Panc1 (cell line): ENCODE data around the gene IL22RA1. TPM values are rescaled to one million over a fixed set of nuclear protein-coding genes. Genes with fewer than 3 reads are reported as not detected.

Experiments
- ATAC-seq: fragments of 200-7000 bp; cut with Tn5 transposase; 2 replicates; pipeline ENCODE4 v1.9.1; 2020; ENCODE audit warnings: mild to moderate bottlenecking, moderate library complexity
- BruUV-seq: library from RNA; stranded (reverse); fragments of 400-500 nt; replicated peaks from 2 replicates; lab custom pipeline; 2021; lab: Mats Ljungman, UMichigan
- CTCF ChIA-PET: fragments of 300-600 bp; sonication (Branson Sonifier 250); formaldehyde crosslinking; loops from one replicate; lab custom pipeline; 2022; ENCODE audit warnings: antibody characterized with exemption; lab: Charles Lee
- POLR2A ChIA-PET: fragments of 300-600 bp; sonication (Branson Sonifier 250); formaldehyde crosslinking; loops from one replicate; lab custom pipeline; 2022; ENCODE audit warnings: antibody characterized with exemption; lab: Charles Lee
- DNase-seq: peaks from one replicate; pipeline ENCODE4 v3.0.0-alpha.2; 2010; ENCODE audit warnings: low read depth, low spot score
- H3K27ac ChIP-seq: 2 replicates; pipeline ENCODE4 v1.5.1; 2011; ENCODE audit warnings: mild to moderate bottlenecking, low read length, inconsistent platforms
- H3K27me3 ChIP-seq: fragments of 200-500 bp; sonication (Bioruptor generic); 2 replicates; pipeline ENCODE4 v1.6.0; 2014; ENCODE audit warnings: low read length, inconsistent platforms; ENCODE audit not compliant: control insufficient read depth, insufficient read depth
- H3K36me3 ChIP-seq: fragments of 200-500 bp; sonication (Bioruptor generic); 2 replicates; pipeline ENCODE4 v1.5.1; 2014; ENCODE audit warnings: inconsistent platforms, mild to moderate bottlenecking, low read length, moderate library complexity; ENCODE audit not compliant: control insufficient read depth, insufficient read depth
- H3K4me1 ChIP-seq: 2 replicates; pipeline ENCODE4 v1.5.1; 2011; ENCODE audit warnings: inconsistent platforms, mild to moderate bottlenecking, low read length, moderate library complexity; ENCODE audit not compliant: control insufficient read depth, insufficient read depth
- H3K4me3 ChIP-seq, 2 experiments: 2 replicates each; pipeline ENCODE4 v1.5.1; 2011 to 2012; ENCODE audit warnings: low read depth in 2 of 2, low read length in 2 of 2, mild to moderate bottlenecking in 2 of 2, inconsistent platforms in 1 of 2, moderate library complexity in 1 of 2
- H3K9me3 ChIP-seq: fragments of 200-500 bp; sonication (Bioruptor generic); 2 replicates; pipeline ENCODE4 v1.5.1; 2014; ENCODE audit warnings: low read depth, mild to moderate bottlenecking, inconsistent platforms, low read length, moderate library complexity; ENCODE audit not compliant: control insufficient read depth, insufficient read depth
- POLR2AphosphoS5 ChIP-seq: IDR thresholded peaks from 2 replicates; pipeline ENCODE4 v1.6.1; 2012; ENCODE audit warnings: mild to moderate bottlenecking, low read depth, low read length, moderate library complexity
- REST ChIP-seq, 2 experiments: IDR thresholded peaks; 2 replicates each; pipeline ENCODE4 v1.6.1; 2011 to 2012; ENCODE audit warnings: low read depth in 2 of 2, control low read depth in 1 of 2, low read length in 1 of 2, mild to moderate bottlenecking in 1 of 2, moderate library complexity in 1 of 2; ENCODE audit not compliant: insufficient read depth in 1 of 2
- SIN3A ChIP-seq: IDR thresholded peaks from 2 replicates; pipeline ENCODE4 v1.6.1; 2012; ENCODE audit warnings: low read depth, mild to moderate bottlenecking, low read length, moderate library complexity, borderline replicate concordance; ENCODE audit not compliant: insufficient read depth
- TCF7L2 ChIP-seq: IDR thresholded peaks from 2 replicates; pipeline ENCODE4 v1.6.1; 2011; ENCODE audit warnings: mild to moderate bottlenecking, low read depth, low read length, inconsistent platforms
- in situ Hi-C: cut with HindIII; loops from 2 replicates; pipeline ENCODE4 v1.10.0; 2016; ENCODE audit warnings: low sequenced_read_pairs, low pct_unique_long_range_greater_than_20kb
- intact Hi-C: fragments of 100-400 bp; cut with micrococcal nuclease; formaldehyde crosslinking; loops from one replicate; pipeline ENCODE4 v1.10.0; 2022; ENCODE audit not compliant: unreplicated experiment
- total RNA-seq: library from RNA; stranded (reverse); gene quantifications from one replicate; pipeline ENCODE4 v1.2.1, GENCODE V29; 2021; ENCODE audit not compliant: unreplicated experiment
- TF ChIP-seq, protein P1 (sequence below): fragments of 450-650 bp; IDR thresholded peaks from 2 replicates; pipeline ENCODE4 v1.5.1; 2017; ENCODE audit warnings: mild to moderate bottlenecking

Gene IL22RA1
- total RNA-seq, 1 experiment from 2014 or later: 1.1 TPM

GRCh38 chr1:24123611-24124010, 19.3 kb downstream of the IL22RA1 start:
- ChIA-PET CTCF (no interaction called here), POLR2A (no interaction called here)
- no peak overlapping the region for H3K4me3 ChIP-seq
- no peaks in the 10 kb centered on the region for H3K36me3 ChIP-seq
- H3K27me3 ChIP-seq: no peaks in the 10 kb centered on the region
- no peak for DNase-seq
- no peak for ATAC-seq
- intact Hi-C loops: no loop called here
- H3K27ac ChIP-seq: no peak overlapping the region
- no peaks in the 10 kb centered on the region for H3K9me3 ChIP-seq
- in situ Hi-C loops: no loop called here
- no peaks in the 10 kb centered on the region; the same call in 1 of the 2 replicates for H3K4me1 ChIP-seq
- no TSS peak for BruUV-seq
- TF ChIP-seq TCF7L2: no peak
- TF ChIP-seq, protein P1, sequence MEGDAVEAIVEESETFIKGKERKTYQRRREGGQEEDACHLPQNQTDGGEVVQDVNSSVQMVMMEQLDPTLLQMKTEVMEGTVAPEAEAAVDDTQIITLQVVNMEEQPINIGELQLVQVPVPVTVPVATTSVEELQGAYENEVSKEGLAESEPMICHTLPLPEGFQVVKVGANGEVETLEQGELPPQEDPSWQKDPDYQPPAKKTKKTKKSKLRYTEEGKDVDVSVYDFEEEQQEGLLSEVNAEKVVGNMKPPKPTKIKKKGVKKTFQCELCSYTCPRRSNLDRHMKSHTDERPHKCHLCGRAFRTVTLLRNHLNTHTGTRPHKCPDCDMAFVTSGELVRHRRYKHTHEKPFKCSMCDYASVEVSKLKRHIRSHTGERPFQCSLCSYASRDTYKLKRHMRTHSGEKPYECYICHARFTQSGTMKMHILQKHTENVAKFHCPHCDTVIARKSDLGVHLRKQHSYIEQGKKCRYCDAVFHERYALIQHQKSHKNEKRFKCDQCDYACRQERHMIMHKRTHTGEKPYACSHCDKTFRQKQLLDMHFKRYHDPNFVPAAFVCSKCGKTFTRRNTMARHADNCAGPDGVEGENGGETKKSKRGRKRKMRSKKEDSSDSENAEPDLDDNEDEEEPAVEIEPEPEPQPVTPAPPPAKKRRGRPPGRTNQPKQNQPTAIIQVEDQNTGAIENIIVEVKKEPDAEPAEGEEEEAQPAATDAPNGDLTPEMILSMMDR: no peak
- TF ChIP-seq POLR2AphosphoS5: no peak
- no peak for TF ChIP-seq REST (IDR thresholded peaks at IDR 0.05; ENCODE audit: insufficient read depth in 1 of 2, low read depth in 2 of 2, low read length in 1 of 2)
- no peak for TF ChIP-seq SIN3A

DNA sequence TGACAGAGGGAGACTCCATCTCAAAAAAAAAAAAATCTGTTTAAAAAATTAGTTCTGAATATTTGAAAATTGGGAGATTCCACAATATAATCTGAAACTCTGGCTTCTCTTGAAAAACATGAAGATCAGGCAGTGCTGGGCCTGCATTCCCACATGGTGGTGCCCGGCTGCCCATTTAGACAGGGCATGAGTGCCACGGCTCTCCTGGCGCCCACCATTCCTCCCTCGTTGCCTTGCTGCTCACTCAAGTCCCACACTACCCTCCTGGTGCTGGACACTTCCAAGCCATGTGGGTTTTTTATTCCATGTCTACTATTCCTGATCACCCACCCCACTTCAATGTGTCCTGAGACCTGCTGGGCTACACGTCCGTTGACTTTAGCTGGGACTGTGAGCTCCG, 20.2 kb downstream of the IL22RA1 start:
- DNase-seq (no peak), ATAC-seq (no peak)
- H3K27ac ChIP-seq: no peak overlapping the region
- H3K9me3 ChIP-seq: no peaks in the 10 kb centered on the region
- no peaks in the 10 kb centered on the region for H3K36me3 ChIP-seq
- TF ChIP-seq TCF7L2 (no peak), POLR2AphosphoS5 (no peak), REST (IDR thresholded peaks at IDR 0.05; ENCODE audit: insufficient read depth in 1 of 2, low read depth in 2 of 2, low read length in 1 of 2) (no peak), SIN3A (no peak)
- TF ChIP-seq, protein P1: no peak
- no peak overlapping the region for H3K4me3 ChIP-seq
- BruUV-seq: no TSS peak
- ChIA-PET POLR2A (no interaction called here), CTCF (interaction anchor here (0.7 kb wide), 1 partner anchor 116 kb away, joined by 3 read pairs; no protein-coding TSS in a partner anchor)
- H3K4me1 ChIP-seq: no peaks in the 10 kb centered on the region; the same call in 1 of the 2 replicates
- intact Hi-C loops: no loop called here
- H3K27me3 ChIP-seq: no peaks in the 10 kb centered on the region
- in situ Hi-C loops: no loop called here
